HG02798 (cell line): ENCODE results near the gene CDH6.

Experiments
- ATAC-seq: cut with Tn5 transposase; IDR thresholded peaks from one replicate; pipeline ENCODE4 v1.9.1; 2021; ENCODE audit warnings: mild to moderate bottlenecking; ENCODE audit not compliant: unreplicated experiment, poor library complexity

Gene CDH6

DNA sequence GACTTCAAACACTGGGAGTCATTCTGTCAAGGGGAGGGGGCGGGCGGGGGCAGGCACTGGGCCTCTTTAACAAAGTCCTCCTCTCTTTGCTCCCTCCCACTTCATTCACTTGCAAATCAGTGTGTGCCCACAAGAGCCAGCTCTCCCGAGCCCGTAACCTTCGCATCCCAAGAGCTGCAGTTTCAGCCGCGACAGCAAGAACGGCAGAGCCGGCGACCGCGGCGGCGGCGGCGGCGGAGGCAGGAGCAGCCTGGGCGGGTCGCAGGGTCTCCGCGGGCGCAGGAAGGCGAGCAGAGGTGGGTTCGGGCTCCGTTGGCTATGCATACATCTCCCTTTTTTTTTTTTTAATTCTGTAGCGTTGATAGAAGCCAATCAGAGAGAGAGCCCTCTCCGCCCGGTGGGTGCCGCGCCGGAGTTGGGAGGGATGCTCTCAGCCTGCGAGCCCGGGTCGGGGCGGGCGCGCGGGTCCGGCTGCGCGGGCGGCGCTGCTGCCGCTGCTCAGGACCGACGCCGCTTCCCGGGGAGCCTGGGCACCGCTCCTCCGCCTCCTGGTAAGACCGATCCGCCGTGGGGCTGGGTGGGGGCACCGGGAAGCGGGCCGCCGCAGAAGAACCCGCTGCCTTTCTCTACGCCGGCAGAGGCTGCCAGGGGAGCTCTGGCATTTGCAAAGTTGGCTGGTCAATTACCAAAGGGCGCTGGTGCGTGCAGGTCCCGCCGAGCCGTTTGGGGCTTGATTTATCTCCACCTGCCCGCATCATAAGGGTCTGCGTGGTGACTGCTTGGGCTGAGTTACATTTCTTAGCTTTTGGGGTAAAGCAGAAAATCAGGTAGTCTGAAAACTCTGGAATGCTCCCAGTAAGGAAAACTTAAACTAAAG lies at the start of gene CDH6:
Gene CDH6, plus strand, starts transcription at position 96 of the 877 bp plus-strand sequence. CDS start 73,788 bp downstream, outside the sequence.
- ATAC-seq, result no peak

DNA sequence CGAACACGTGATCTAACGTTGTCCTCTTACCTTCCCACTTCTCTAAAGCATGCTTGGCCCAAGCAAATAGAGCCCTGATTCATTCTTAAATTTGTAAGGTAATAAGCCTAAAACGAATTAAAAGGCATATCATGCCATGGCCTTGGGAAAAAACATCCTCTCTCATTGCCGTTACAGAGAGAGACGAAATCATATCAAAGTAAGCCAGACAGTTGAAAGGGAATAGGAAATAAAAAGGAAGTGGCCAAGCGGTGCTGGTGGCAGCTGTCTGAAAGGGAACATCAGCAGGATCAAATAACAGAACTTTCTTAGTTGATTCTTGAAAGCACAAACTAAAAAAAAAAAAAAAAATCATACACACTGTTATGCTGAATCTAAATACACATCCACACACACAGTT lies 49.1 kb upstream of the CDH6 start:
- ATAC-seq, result no peak

DNA sequence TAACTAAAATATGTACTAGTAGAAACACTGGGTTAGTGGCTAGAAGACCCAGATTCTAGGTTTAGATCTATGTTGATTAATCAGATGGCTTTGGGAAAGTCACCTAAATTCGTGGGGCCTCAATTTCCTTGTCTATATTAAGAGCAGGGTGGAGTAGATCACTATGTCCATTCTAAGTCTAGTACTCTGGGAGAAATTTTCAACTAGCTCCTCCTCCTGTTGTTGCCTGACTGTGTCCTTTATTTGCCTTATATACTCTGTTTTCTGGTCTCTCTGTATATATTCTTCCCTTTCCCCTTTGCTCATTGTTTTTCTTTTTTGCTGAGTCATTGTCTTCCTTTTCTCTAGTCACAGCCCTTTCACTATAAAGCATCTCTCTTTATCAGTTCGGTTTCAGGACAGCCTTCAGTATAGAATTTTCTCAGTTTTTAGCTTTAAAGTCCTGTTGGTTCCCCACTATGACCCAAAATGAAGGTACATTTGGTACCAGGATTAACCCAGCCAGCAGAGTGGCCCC lies 44.5 kb upstream of the CDH6 start:
- ATAC-seq, result no peak

GRCh38 chr5:31153521-31153920 lies 40.0 kb upstream of the CDH6 start:
- no peak for ATAC-seq

DNA sequence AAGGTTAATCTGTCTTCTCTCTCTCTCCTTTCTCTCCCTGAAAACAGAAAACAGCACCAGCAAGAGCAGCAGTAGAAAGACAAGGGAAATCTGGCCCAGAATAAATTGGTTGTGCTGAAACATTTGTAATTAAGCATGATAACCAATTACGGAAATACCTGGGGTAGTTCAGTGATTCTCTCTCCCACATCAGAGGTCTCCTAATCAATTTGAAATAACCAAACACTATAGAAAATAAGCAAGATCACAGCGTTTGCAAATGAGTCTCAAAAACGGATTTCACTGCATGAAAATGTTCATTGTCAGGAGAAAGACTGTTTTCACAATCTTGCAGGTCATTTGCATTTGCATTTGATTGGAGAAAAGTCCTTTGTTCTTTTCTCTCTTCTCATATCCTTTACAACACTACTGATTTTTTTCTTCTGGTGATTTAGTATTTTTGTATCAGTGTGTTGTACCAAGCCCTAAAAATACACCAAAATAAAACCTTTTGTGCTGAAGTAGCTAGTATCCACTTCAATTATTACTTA lies 36.8 kb upstream of the CDH6 start:
- ATAC-seq, result no peak

DNA sequence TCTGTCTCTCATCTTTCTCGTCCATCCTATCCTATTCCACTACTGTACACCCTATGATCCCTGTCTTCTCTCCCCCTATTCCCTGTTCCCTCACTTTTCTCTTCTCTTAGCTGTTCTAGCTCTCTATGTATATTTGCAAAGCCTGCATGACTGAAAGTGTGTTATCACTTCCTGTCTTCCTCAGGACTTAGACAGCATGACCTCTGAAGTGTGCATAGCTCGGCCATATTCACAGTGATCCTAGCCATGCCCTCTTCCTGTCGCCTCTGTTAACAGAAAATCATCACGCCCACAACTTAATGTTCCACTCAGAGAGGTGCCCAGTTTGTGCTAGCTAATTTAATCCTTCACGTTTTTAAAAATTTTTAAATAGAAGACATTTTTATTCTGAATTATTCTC lies 35.8 kb upstream of the CDH6 start:
- no peak for ATAC-seq

- no peak for ATAC-seq
Observed at GRCh38 chr5:31158686-31159085, 34.8 kb upstream of the CDH6 start.

GRCh38 chr5:31161781-31162181 lies 31.7 kb upstream of the CDH6 start:
- no peak for ATAC-seq

DNA sequence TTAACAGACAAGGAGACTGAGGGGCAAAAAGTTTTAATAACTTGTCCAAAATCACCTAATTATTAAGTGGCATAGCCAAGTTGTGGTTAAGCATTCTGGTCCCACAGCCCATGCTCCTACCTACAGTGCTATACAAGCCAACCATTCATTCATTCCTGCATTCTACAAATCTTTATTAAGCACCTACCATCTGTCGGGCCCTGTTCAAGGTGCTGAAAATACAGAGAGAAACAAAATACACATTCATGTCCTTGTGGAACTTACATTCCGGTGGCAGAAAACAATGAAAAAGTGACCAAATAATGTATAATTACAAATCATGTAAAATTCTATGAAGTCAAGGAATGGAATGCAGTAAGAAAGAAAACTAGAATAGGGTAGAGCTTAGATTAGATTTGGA lies 27.8 kb upstream of the CDH6 start:
- ATAC-seq, result no peak

- no peak for ATAC-seq
Observed at GRCh38 chr5:31169379-31169778, 24.1 kb upstream of the CDH6 start.

GRCh38 chr5:31172881-31173280 lies 20.6 kb upstream of the CDH6 start:
- no peak for ATAC-seq

GRCh38 chr5:31173614-31174013 lies 19.9 kb upstream of the CDH6 start:
- no peak for ATAC-seq

GRCh38 chr5:31181376-31181987 lies 12.0 kb upstream of the CDH6 start:
- no peak for ATAC-seq

GRCh38 chr5:31182136-31182535 lies 11.3 kb upstream of the CDH6 start:
- no peak for ATAC-seq

GRCh38 chr5:31185951-31186350 lies 7.5 kb upstream of the CDH6 start:
- ATAC-seq, result no peak

GRCh38 chr5:31186672-31187267 lies 6.7 kb upstream of the CDH6 start:
- ATAC-seq, result peak; percentile 65

GRCh38 chr5:31187591-31187990 lies 5.9 kb upstream of the CDH6 start:
- no peak for ATAC-seq

DNA sequence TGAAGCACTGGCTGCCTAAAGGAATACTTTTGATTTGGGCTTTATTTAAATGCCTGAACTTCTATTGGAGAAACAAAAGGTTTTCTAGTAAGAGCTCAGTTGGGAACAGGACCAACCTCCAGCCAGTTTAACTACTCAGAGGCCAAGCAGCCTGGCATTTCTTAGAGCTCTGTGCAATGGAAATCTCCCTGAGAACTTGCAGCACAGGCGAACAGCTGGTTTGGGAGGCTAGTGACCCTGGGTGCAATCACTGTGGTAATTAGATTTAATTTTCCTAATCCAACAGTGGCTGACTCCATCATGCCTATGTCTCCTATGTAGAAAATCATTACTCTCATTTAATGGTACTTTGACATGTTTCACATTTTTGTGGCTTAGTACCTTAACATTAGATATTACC lies 1.0 kb upstream of the CDH6 start:
- no peak for ATAC-seq

DNA sequence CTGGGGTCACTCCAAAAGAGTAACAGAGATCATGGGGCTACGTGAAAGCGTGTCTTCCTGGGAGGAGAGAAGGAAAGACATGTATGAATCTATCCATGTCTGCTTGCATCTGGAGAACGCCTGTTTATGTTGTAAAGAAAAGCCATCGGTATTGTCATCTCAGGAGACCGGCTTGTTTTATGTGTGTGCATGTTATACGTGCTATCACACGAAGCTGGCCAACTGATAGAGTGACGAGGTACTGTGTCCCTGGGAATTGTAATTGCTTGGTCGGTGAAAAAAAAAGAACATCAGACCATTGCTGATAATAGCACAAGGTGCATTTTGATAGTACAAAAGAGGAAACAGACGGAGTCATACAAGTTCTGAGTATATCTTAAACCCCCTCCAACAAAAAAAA lies 370 bp upstream of the CDH6 start:
- ATAC-seq, result no peak

GRCh38 chr5:31194468-31194813 lies 955 bp downstream of the CDH6 start:
- no peak for ATAC-seq

- ATAC-seq, result no peak
Observed at GRCh38 chr5:31194892-31195555, 1.5 kb downstream of the CDH6 start.
